ENCODE results near the gene CST2. TPM values are rescaled to one million over a fixed set of nuclear protein-coding genes. Genes with fewer than 3 reads are reported as not detected.

CST2 gene
- total RNA-seq, result 1.5 and 17.5 TPM in 2 replicates

GRCh38 chr20:23826541-23827021 is at the start of gene CST2:
Gene CST2 (minus strand): TSS chr20:23826729. CDS start chr20:23826660, 69 bp downstream.

Other genes starting within 250 kb of the CST2 start
- gene CST9, start 220.8 kb downstream of the CST2 start, total RNA-seq, result not detected in 2 replicates
- gene CST3, start 188.8 kb downstream of the CST2 start, total RNA-seq, result 551 and 1,030 TPM in 2 replicates
- gene CST4, start 137.7 kb downstream of the CST2 start, total RNA-seq, result not detected in 2 replicates
- 0.25 TPM in 1 of 2 replicates, not detected in the other for gene CST1, start 75.8 kb downstream of the CST2 start, total RNA-seq
- gene CST5, start 53.0 kb upstream of the CST2 start, total RNA-seq, result 0.33 and 4.8 TPM in 2 replicates
- not detected in 2 replicates for gene GGTLC1, start 162.1 kb upstream of the CST2 start, total RNA-seq